GM21737 (cell line): ENCODE results near the gene C6orf52.
"Not testable (repeated sequence)": the region's sequence is repeated elsewhere in the genome, so short reads cannot be mapped to it uniquely, and the experiment has no call there.

ENCODE experiments used
- ATAC-seq: cut with Tn5 transposase; IDR thresholded peaks from one replicate; pipeline ENCODE4 v1.9.1; 2021; ENCODE audit warnings: mild to moderate bottlenecking, moderate library complexity; ENCODE audit not compliant: unreplicated experiment

C6orf52 gene

DNA sequence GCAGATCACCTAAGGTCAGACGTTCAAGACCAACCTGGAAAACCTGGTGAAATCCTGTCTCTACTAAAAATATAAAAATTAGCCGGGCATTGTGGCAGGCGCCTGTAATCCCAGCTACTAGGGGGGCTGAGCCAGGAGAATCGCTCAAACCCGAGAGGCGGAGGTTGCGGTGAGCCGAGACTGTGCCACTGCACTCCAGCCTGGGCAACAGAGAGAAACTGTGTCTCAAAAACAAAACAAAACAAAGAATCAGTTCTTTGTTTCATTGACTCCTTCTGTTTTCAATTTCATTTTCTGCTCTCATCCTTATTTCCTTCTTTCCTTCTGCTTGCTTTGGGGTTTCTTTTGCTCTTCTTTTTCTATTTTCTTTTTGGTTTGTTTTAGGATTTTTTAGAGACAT lies 19.5 kb upstream of the C6orf52 start:
- ATAC-seq: no peak

DNA sequence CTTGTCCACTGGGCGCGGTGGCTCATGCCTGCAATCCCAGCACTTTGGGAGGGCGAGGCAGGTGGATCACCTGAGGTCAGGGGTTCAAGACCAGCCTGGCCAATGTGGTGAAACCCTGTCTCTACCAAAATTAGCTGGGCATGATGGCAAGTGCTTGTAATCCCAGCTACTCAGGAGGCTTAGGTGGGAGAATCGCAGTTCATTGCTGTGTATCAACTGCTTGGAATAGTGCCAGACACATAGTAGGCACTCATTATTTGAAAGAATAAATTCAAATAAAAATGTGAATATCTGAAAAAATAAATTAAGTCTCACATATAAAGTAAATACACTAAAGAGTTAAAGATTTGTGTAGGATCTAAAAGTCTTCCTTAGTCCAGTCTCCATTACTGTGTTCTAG lies 2.2 kb upstream of the C6orf52 start:
- no peak for ATAC-seq

DNA sequence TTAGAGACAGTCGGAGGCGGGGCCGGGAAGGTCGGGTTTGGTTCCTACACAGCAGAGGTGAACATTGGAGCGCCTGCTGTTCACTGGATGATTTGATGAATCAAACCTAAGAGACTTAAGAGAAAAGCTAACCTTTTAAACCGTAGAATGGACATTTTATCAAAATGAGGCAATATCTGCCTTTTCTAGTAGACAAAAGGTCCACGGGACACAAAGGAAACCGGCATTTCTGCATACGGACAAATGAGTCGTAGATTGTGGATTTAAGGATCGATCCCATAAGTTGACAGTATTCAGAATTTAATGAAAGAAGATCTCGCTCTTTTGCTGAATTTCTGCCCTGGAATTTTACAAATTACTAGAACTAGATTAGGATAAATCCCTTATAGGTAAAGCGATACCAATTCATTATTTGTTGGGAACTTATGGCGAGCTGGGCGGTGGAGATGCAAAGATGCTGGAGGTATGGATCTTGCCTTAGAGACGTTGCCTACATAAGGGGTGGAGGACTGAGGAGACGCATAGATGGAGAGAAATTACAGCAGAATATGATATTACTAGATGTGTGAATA lies 756 bp upstream of the C6orf52 start:
- no peak for ATAC-seq

DNA sequence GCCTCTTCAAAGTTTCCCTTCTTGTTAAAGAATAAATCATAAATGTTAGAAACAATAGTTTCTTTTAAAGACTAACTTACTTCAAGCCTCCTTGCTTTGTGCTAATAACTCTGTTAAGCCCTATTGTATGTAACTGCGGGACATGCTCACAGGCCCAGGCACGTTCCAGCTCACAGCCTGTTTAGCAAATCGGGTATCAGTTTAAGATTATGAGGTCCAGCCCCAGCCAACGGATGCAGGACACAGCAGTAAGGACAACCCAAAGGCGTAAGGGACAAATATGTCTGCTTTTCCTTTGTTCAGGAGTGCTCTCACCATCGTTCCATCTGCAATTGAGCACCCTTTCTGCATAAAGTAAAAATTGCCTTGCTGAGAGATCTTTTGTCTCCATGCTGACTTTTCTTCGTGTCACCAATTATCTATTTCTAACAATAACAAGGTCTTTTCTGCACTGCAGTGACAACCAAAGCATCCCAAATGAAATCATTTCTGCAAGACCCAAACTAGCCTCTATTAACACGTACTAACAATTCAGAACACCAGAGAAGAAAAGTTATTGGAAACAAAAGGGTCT lies 1.4 kb downstream of the C6orf52 start:
- ATAC-seq: no peak

DNA sequence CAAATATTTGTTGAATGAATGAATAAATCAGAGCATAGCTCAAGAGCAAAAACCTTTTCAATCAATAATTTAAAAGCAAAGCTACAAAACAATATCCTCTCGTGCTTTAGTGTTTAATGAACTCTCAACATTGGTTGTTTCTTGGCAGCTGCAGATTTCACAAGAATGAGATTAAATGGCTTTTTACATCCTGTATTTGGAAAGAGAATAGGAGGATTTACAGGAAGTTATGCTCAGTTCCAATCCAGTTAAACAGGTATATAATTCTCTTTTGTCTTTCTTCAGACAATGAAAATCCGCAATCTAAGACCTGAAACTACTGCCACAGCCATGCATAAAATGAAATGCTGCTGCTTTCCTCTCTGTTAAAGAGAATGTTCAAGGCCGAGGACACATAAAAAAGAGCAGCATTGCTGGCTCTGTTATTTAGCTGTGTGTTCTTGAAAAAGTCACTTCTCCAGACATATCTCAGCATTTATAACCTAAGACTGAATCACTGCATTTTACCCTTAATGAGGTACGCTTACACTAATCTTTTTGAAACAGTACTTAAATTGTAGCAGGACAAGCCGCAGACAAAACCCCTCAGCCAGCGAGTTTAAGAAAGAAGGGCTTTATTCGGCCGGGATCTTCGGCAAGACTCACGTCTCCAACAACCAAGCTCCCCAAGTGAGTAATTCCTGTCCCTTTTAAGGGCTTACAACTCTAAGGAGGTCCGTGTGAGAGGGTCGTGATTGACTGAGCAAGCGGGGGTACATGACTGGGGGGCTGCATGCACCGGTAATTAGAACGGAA lies 3.6 kb downstream of the C6orf52 start:
- ATAC-seq: no peak

DNA sequence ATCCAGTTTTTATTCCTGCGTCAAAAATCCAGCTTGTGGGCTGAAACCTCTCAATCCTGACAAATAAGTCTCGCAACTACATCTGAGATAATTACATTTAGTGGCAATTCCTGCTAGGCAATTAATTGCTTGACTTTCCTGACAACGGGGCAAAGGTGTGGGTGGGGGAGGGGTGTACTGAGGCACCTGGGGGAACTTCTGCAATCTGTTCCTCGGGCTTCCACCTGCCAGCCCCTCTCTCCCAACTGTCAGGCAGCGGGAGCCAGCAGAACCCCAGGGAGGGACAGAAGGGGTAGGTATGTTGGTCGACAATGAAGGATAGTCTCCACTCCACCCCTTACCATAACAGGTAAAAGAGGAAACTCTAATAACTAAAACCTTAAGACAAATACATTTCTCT lies 6.8 kb downstream of the C6orf52 start:
- no peak for ATAC-seq

DNA sequence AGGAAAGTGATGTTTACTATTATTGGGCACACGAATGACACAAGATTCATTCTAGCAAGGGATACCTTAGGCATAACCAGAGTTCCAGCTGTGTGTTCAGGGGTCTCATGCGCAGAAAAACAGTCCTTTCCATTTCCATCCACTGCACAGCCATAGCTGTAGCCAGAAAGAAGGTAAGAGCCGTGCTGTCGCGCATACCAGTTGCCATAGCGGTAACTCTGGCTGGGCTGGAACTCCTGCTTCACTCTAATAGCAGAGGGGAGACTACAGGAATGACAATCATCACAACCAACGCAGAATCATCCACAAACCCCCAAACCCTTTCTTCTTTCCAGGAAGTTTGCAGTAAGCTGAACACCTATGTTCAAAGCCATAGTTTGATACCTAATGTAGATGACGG lies 7.5 kb downstream of the C6orf52 start:
- ATAC-seq: no peak

DNA sequence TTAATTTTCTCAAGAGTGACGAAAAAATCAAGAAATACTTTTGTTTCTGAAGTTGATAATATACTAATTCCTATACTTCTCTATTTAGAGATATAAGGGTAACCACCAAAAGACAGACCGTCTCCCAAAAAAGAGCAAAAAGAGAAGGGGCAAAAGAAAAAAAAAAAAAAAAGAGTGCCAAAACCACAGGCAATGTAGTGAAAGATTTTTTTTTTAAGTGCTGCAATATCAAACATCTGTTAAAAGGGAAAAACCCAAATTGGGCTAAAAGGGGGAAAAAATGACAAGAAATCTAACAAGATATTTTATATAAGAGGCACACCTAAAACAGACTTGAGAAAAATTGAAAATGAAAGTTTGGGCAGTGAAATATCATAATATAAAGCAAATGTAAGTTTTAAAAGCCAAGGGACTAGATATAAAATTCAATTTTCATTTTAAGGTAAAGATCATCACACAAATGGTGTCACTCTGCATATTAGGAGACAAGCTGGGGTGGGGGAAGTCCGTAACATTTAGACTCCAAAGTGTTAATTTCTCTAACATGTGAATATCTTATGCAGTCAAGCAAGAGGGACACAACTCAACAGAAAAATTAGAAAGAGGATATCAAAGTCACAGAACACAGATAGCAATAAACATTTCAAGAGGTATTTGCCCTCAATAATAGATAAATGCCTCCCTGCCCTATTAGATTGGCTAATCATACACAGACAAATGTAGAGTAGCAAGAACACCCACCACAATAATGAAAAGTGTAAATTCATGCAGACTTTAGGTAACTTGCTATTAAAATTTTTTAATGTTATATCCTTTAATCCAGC lies 9.1 kb downstream of the C6orf52 start:
- no peak for ATAC-seq

DNA sequence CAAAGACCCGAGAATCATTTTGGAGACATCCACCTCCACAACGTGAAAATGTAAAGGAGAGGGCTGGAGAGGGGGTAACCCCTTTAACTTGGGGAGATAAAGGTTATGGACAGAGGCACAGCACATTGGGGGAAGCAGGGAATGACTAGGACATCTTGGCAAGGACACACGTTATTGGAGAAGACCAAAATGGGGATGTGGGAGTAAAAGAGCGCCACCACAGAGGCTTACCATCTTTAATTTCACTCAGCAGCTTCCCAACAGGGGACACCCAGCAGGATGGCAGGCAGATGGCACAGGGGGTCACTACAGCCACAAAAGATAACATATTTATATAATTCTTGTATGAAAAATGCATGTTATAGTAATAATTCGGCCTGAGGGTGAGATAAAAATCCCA lies 9.8 kb downstream of the C6orf52 start:
- ATAC-seq: no peak

DNA sequence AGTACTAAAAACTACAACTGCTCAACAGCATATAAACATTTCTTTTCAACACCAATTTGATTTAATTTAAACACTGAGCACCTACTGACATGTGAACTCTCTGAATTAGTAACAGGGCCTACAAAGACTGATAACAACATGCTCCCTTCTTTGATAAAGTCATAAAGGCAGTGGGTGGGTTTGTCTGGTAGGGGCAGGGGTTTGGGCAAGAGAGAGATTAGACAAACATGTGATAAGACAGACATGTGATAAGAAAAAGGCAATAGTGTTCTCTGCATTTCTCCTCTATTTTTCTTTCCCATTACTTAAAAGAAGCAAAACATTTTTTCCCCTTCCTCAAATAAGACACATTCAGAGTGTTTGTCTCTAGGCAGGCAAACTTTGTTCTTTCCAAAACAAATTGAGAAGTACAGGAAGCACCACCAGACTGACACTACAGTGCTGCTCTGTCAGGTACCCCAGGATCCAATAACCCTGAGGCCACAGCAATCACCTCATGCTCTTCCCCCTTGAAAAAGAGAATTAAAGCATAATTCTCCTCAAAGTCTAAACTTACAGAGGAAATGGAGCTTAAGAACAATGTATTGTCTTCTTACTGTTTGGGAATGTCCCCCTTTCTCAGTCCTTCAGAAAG lies 11.9 kb downstream of the C6orf52 start:
- no peak for ATAC-seq

DNA sequence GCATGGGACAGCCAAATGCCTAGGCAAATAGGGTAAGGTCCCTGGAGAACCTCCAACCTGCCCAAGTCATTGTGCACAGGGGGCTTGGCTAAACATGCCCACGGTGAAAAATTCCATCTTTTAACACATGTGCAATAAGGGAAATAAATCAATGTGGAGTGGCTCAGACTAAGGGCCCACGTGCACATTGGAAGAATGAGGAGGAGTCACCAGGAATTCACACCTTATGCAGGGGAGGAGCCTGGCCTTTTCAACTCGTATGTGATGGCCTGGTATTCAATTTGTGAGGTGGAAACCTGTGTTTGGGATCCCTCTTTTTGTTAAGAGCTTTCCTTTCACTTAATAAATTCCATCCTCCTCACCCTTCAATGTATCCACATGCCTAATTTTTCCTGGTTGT lies 12.6 kb downstream of the C6orf52 start:
- no peak for ATAC-seq

DNA sequence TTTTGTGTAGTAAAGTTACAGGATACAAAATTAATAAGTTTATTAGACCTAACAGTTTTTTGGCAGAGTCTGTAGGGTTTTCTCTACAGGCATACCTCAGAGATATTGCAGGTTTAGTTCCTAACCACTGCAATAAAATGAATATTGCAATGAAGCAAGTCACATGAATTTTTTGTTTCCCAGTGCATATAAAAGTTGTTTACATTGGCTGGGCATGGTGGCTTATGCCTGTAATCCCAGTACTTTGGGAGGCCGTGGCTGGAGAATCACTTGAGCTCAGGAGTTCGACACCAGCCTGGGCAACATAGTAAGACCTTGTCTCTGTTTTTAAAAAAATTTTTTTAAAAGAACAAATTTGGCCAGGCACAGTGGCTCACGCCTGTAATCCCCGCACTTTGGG lies 16.0 kb downstream of the C6orf52 start:
- no peak for ATAC-seq

DNA sequence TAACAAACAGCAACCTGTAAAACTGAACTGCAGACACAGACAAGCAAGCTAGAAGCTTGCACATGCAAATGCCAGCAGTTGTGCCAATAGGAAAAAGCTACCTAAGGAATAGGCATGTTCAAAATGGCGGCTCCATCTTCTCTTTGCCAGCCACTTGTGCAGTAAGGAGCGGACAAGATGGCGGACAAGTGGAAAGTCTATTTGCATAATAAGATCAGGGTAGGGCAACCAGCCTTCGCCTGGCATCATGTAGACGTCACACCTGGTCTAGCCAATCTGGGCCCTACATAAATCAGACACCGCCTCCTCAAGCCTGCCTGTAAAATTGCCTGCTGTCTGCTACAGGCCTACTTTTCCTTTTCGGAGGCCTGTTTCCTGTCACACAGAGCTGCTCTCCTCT lies 18.0 kb downstream of the C6orf52 start:
- no peak for ATAC-seq

DNA sequence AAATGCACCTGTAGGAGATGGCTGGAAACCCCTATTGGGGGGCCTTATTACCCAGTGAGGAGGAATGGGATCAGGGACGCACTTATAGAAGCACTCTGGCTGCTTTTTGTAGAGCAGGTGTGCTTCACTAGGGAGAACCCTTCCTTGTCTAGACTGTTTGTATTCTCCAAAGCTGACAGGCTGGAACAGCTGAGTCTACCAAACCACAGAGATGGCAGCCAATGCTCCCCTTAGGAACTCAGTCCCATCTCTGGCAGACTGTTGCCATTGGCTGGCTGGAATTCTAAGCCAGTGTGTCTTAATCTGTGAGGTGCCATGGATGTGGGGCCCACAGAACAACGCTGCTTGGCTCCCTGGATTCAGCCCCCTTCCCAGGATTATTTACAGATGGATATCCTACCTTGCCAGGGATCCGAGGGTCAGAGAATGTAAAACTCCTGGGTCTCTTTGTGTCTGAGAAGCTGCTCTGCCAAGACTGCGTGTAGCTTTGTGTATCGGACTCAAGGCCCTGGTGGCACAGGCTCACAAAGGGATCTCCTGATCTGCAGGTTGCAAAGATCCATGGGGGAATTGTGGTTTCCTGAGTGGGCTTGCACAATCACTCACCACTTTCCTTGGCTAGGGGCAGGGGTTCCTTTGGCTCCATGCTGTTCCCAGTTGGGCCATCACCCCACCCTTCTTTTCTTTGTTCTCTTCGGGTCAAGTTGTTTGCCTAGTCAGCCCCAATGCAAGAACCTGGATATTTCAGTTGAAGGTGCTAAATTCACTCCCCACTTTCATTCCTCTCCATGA lies 26.1 kb downstream of the C6orf52 start:
- no peak for ATAC-seq

DNA sequence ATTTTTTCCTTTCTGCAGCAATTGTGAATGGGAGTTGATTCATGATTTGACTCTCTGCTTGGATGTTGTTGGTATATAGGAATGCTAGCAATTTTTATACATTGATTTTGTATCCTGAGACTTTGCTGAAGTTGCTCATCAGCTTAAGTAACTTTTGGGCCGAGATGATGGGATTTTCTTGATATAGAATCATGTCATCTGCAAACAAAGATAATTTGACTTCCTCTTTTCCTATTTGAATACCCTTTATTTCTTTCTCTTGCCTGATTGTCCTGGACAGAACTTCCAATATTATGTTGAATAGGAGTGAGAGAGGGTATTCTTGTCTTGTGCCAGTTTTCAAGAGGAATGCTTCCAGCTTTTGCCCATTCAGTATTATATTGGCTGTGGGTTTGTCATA lies 28.8 kb downstream of the C6orf52 start:
- not testable (repeated sequence) for ATAC-seq

DNA sequence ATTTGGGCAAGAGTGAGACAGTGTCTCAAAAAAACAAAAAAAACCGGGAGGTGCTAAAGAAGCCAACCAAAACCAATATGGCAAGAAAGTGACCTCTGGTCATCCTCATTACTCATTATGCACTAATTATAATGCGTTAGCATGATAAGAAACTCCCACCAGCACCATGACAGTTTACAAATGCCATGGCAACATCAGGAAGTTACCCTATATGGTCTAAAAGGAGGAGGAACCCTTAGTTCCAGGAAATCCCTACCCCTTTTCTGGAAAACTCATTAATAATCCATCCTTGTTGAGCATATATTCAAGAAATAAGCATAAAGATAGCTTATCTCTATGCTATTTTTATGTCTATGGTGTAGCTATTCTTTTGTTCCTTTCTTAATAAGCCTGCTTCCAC lies 31.7 kb downstream of the C6orf52 start:
- ATAC-seq: no peak

DNA sequence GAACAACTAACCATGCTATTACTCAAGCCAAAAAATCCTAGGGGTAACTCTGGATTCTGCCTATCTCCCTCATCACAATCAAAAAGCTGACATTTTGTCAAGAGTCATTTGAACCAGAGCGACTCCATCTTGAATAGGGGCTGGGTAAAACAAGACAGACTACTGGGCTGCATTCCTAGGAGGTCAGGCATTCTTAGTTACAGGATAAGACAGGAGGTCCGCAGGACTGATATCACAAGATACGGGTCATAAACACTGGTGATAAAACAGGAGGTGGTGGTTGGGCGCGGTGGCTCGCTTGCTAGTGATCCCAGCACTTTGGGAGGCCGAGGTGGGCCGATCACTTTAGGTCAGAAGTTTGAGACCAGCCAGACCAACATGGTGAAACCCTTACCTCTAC lies 32.2 kb downstream of the C6orf52 start:
- no peak for ATAC-seq

DNA sequence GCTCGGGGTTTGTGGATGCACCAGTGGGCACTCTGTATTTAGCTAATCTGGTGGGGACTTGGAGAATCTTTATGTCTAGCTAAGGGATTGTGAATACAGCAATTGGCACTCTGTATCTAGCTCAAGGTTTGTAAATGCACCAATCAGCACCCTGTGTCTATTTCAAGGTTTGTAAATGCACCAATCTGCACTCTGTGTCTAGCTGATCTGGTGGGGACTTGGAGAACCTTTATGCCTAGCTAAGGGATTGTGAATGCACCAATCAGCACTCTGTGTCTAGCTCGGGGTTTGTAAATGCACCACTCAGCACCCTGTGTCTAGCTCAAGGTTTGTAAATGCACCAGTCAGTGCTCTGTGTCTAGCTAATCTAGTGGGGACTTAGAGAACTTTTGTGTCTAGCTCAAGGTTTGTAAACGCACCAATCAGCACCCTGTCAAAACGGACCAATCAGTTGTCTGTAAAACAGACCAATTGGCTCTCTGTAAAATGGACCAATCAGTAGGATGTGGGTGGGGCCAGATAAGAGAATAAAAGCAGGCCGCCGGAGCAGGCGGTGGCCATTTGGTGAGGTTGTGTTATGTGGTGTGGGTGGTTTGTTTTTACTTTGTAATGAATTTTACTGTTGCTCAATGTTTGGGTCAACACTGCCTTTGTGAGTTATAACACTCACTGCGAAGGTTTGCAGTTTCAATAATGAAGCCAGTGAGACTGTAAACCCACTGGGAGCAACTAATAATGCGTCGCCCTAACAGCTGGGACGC lies 33.8 kb downstream of the C6orf52 start:
- not testable (repeated sequence) for ATAC-seq

DNA sequence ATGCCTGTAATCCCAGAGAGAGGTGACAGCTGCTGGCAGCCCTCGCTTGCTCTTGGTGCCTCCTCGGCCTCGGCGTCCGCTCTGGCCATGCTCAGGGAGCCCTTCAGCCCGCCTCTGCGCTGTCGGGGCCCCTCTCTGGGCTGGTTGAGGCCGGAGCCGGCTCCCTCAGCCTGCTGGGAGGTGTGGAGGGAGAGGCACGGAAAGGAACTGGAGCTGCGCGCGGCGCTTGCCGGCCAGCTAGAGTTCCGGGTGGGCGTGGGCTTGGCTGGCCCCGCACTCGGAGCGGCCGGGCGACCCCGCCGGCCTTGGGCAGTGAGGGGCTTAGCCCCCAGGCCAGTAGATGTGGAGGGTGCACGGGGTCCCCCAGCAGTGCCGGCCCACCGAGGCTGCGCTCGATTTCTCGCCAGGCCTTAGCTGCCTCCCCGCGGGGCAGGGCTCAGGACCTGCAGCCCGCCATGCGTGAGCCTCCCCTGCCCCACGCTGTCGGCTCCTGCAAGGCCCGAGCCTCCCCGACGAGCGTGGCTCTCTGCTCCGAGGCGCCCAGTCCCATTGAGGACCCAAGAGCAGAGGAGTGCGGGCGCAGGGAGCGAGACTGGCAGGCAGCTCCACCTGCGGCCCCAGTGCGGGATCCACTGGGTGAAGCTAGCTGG lies 34.6 kb downstream of the C6orf52 start:
- ATAC-seq: no peak
